DMS 273 (cell line): ENCODE results near the gene ACOT9.
"Not testable (repeated sequence)": the region's sequence is repeated elsewhere in the genome, so short reads cannot be mapped to it uniquely, and the experiment has no call there.

Experiments used
- DNase-seq: peaks from one replicate; lab custom pipeline; 2025; ENCODE audit not compliant: unreplicated experiment; lab: John Stamatoyannopoulos, UW

ACOT9 gene

GRCh38 chrX:23766650-23767551, 23.8 kb upstream of the ACOT9 start:
- no peak for DNase-seq

DNA sequence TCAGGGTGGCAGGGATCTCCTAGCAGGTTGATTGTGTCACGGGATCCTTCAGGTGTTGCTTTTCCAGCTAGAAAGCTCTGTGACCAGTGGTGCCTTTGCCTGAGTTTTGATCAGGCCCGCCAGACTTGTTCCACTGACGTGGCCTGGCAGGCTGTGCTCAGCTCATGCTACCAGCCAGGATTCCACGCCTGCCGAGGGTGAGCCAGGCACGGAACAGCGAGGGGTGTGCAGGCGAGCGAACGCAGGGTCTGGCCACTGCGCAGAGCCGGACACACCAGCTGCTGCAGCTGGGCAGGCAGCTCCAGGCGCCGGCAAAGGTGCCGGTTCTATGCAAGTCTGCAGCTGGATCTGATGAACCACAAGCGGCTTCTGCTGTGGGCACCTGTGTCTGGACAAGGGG, 22.8 kb upstream of the ACOT9 start:
- no peak for DNase-seq

GRCh38 chrX:23765449-23765848, 22.4 kb upstream of the ACOT9 start:
- DNase-seq = no peak

DNA sequence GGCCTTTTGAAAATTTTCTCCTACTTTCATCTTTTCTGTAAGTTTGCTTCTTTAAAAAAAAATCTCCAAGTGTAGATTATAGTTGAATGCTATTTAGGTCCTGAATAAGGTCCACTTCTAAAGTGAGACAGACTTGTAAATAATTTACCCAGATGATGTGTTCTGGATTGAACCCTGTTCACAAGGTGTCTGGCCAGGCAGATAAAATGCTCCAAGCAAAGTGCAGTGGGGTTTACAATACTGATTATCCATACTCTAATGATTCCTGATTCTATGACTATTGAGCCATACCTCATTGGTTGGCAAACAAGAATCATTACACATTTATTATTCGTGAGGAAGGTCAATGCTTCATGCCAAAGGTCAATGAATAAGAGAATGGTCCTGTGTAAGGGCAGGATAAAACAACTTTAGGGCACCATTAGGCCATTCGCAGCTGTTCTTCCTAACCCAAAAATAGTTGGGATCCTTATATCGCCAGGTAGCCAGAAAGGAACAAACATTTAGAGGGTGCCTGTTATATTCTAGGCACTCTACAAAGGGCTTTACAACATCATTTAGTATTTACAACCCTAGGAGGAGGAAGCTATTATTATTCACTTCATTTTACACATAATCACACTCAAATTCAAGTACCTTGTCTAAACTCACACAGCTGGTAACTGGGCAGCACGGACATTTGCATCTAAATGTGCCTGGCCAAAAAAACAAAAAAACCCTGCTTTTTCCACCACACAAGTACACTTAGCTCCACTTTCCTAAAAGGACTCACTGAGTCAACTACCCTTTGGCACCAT, 21.3 kb upstream of the ACOT9 start:
- no peak for DNase-seq

DNA sequence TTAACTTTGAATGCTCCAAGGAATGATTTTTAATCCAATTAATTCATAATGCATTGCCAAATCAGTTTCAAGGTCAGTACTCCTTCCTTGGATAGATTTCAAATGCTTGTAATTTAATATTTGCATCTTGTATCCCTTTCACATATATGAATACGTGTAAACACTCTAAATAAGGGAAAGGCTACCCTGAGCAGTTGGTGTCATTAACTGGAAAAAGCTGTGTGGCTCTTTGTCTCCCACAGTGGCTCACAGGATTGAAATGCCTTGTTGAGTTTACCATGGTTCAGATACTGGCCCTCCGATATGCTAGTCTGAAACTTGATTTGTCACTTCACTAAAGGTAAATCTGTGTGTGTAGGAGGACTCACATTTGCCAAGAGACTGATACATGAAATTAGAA, 16.7 kb upstream of the ACOT9 start:
- no peak for DNase-seq

GRCh38 chrX:23756165-23756564, 13.1 kb upstream of the ACOT9 start:
- peak; percentile 86 for DNase-seq

- no peak for DNase-seq
Observed at GRCh38 chrX:23754664-23755063, 11.6 kb upstream of the ACOT9 start.

GRCh38 chrX:23752740-23753415, 9.8 kb upstream of the ACOT9 start:
- no peak for DNase-seq

- no peak for DNase-seq
Observed at GRCh38 chrX:23749576-23749975, 6.5 kb upstream of the ACOT9 start.

DNA sequence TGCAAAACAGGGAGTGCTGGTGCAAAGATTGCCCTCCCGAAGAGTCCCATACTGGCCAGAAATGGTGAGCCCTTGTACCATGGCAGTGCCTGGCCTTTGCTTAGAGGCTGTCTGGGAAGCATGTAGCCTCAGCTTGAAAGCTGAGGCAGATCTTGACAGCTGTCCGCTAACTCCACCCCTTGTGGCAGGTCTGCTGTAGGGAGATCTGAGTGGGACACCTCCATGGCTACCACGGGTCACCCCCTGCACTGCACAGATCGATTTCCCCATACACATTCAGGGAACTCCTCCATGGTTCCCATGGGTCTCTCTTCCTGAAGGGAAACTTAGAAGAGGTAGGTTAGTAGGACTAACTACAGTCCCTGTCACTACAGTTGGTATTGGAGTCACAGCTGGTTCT, 6.1 kb upstream of the ACOT9 start:
- no peak for DNase-seq

GRCh38 chrX:23745786-23746185, 2.7 kb upstream of the ACOT9 start:
- DNase-seq = no peak

- not testable (repeated sequence) for DNase-seq
Observed at GRCh38 chrX:23743623-23743971, 521 bp upstream of the ACOT9 start.

GRCh38 chrX:23742174-23742696, 841 bp downstream of the ACOT9 start:
- DNase-seq = peak; percentile 88

DNA sequence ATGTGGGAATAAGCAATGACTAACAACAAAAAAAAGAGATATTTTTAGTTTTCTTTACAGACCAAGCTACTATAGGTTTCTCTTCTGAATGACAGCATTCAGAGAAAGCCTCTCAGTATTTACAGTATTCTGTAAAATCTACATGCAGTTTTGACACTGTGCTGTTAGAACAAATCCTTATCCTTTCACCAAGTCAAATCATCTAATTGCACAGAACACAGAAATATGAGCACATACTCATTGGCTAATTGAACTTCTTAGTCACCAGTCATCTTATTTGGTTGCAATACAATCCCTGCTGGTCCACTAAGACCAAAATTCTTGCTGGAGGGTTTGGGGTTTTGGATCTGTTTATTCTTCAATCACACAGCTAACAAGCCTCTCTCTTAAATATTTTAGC, 5.7 kb downstream of the ACOT9 start:
- DNase-seq = no peak

GRCh38 chrX:23736030-23736429, 7.0 kb downstream of the ACOT9 start:
- no peak for DNase-seq

- no peak for DNase-seq
Observed at GRCh38 chrX:23732704-23733103, 10.4 kb downstream of the ACOT9 start.

- no peak for DNase-seq
Observed at GRCh38 chrX:23731951-23732350, 11.1 kb downstream of the ACOT9 start.

DNA sequence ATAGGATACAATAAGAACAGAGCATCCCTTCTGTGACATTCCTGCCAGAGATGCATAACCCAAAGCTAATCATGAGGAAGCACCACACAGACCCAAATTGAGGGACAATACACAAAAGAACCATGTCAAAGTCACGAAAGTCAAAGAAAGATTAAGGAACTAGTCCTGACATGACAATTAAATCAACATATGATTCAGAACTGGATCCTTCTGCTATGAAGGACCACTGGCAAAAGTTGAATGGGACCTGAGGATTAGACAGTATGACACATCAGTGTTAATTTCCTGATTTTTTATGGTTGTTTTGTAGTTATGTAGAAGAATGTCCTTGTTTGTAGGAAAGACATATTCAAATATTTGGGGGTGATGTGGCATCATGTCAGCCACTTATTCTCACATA, 13.9 kb downstream of the ACOT9 start:
- DNase-seq = no peak

- no peak for DNase-seq
Observed at GRCh38 chrX:23727206-23727605, 15.9 kb downstream of the ACOT9 start.

DNA sequence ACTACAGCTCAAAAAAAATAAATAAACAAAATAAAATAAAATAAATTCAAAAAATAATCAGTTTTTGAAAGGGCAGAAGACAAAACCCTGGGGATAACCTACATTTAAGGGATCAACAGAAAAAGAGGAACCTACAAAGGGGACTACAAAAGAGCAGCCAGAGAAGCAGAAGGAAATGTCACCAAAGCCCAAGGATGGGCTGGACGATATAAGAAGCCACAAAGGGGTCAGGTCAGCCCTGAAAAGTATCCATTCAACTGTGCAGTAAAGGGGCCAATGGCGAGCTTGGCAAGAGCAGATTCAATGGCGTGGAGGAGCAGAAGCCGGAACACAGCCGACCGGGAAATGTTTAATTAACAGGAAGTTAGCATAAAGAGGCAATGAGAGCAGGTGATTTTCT, 16.9 kb downstream of the ACOT9 start:
- no peak for DNase-seq

GRCh38 chrX:23720117-23720677, 22.9 kb downstream of the ACOT9 start:
- no peak for DNase-seq
